K562 (cell line): ENCODE measurements around the gene SELPLG. TPM values are rescaled to one million over a fixed set of nuclear protein-coding genes. Genes with fewer than 3 reads are reported as not detected.
A peak's percentile ranks its signal among the peaks of the same experiment; 100 is the strongest.

Experiments
- CBX5 ChIP-seq: IDR thresholded peaks from 2 replicates; pipeline ENCODE4 v1.6.1; 2014; ENCODE audit warnings: low read depth, borderline replicate concordance
- CEBPG ChIP-seq, 3 experiments: fragments of 200-800 bp in 1 of 3; sonication (Bioruptor generic) in 1 of 3; sonication (generic) in 1 of 3; formaldehyde crosslinking in 1 of 3; IDR thresholded peaks in 2 of 3; conservative IDR thresholded peaks in 1 of 3; 2 replicates each; pipeline versions ENCODE4 v1.6.1 to v1.8.0; 2016 to 2022; ENCODE audit warnings: missing compliant biosample characterization in 2 of 3, missing genetic modification characterization in 2 of 3, mild to moderate bottlenecking in 1 of 3, missing genetic modification reagents in 1 of 3
- EGR1 ChIP-seq: fragments of 450-650 bp; conservative IDR thresholded peaks from 2 replicates; pipeline ENCODE4 v1.6.1; 2017; ENCODE audit warnings: mild to moderate bottlenecking
- FOXA1 ChIP-seq: fragments of 450-650 bp; IDR thresholded peaks from 2 replicates; pipeline ENCODE4 v1.6.1; 2016; ENCODE audit warnings: mild to moderate bottlenecking, borderline replicate concordance
- HLTF ChIP-seq: fragments of 450-650 bp; IDR thresholded peaks from 2 replicates; pipeline ENCODE4 v1.6.1; 2016
- POLR2A ChIP-seq: fragments of 450-650 bp; conservative IDR thresholded peaks from 2 replicates; pipeline ENCODE4 v1.6.1; 2016
- PPARD ChIP-seq: fragments of 250-450 bp; sonication (Bioruptor Pico); IDR thresholded peaks from 2 replicates; pipeline ENCODE4 v1.8.0; 2022; ENCODE audit warnings: inconsistent platforms, mild to moderate bottlenecking, moderate library complexity
- TEAD4 ChIP-seq, 2 experiments: sonication (generic) in 1 of 2; formaldehyde crosslinking in 1 of 2; IDR thresholded peaks; 2 replicates each; pipeline versions ENCODE4 v1.6.1 to v1.8.0; 2012 to 2022; ENCODE audit warnings: borderline replicate concordance in 1 of 2, inconsistent platforms in 1 of 2, low read length in 1 of 2, mild to moderate bottlenecking in 1 of 2, missing genetic modification reagents in 1 of 2
- ZNF778 ChIP-seq: fragments of 450-650 bp; formaldehyde crosslinking; IDR thresholded peaks from 2 replicates; pipeline ENCODE4 v1.4.0; 2020; ENCODE audit warnings: mild to moderate bottlenecking, moderate library complexity
- polyA plus RNA-seq, 8 experiments: library from polyadenylated mRNA; depleted of rRNA in 4 of 8; stranded (reverse) in 5 of 8; unstranded in 3 of 8; fragments of >200 nt; fragmentation: Nextera tagmentation in 2 of 8; fragmentation: Illumina TruSeq in 1 of 8; extraction: Ambion mirVana in 2 of 8; extraction: Trizol in 1 of 8; gene quantifications; 2 replicates each; pipeline versions ENCODE4 v1.2.1 to v1.2.3, GENCODE V29; 2011 to 2014; ENCODE audit warnings: inconsistent platforms in 1 of 8, missing spikeins in 1 of 8
- total RNA-seq, 7 experiments: library from RNA; depleted of rRNA in 6 of 7; stranded (reverse); fragments of >200 nt in 6 of 7; fragmentation: Illumina TruSeq in 2 of 7; extraction: Trizol in 2 of 7; gene quantifications; 2 replicates each; pipeline versions ENCODE4 v1.2.1 to v1.2.3, GENCODE V29; 2011 to 2021; ENCODE audit warnings: low replicate concordance in 1 of 7
- TF ChIP-seq, protein P1 (sequence below): fragments of 450-650 bp; formaldehyde crosslinking; IDR thresholded peaks from 2 replicates; pipeline ENCODE4 v1.4.0; 2020; ENCODE audit warnings: mild to moderate bottlenecking, moderate library complexity
- TF ChIP-seq, protein P2 (sequence below): sonication (generic); formaldehyde crosslinking; IDR thresholded peaks from 2 replicates; pipeline ENCODE4 v1.8.0; 2022; ENCODE audit warnings: missing genetic modification reagents, mild to moderate bottlenecking, borderline replicate concordance

Gene SELPLG
- total and polyA plus RNA-seq, 9 of the 15 experiments (the other 6 are each of a cell fraction or from before 2014, with no cell fraction given) = 0.22 to 10.2 (median 1.7) TPM

DNA sequence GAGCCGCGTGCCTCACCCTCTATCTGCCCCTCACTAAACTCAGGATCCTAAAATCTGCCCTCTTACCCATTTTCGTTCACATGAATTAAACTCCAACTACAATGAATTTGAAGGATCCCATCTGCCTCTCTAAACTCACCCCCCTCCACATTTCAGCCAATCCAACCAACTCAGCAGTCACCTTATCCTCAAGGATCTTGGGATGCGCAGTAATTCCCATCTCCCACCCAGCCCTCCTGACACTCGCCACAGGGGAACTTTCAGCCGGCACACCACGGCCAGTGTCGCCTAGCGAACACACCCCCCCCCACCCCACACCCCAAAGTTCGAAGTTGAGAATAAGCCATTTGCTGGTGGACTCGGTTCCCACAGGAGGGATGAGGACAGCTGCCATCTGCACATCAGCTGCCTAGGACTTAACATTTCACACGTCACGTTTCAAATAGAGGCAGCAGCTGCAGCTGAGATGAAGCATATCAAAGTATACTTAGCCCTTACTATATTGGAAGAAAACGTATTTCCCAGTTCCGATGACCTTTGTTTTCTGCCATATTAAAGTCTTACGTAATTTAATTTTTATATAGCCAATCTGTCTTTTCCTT lies 8.7 kb upstream of the SELPLG start (continued):
- TF ChIP-seq HLTF (no peak), FOXA1 (no peak), CEBPG (CRISPR knock-in tag; IDR thresholded peaks at IDR 0.05) (no peak), CEBPG (tag; conservative IDR thresholded peaks at IDR 0.05 in 1 of 2, IDR thresholded peaks at IDR 0.05 in 1 of 2) (peak in 1 of 2 experiments; percentile 39; a peak in 2 of 4 replicates), TEAD4 (IDR thresholded peaks at IDR 0.05; ENCODE audit: low read length) (peak; percentile 25; the same call in 1 of the 2 replicates), TEAD4 (CRISPR knock-in tag; IDR thresholded peaks at IDR 0.05; ENCODE audit: borderline replicate concordance) (no peak), CBX5 (no peak), EGR1 (no peak), PPARD (CRISPR knock-in tag) (no peak), POLR2A (peak; percentile 69), ZNF778 (CRISPR knock-in tag) (no peak)
- TF ChIP-seq, protein P1, sequence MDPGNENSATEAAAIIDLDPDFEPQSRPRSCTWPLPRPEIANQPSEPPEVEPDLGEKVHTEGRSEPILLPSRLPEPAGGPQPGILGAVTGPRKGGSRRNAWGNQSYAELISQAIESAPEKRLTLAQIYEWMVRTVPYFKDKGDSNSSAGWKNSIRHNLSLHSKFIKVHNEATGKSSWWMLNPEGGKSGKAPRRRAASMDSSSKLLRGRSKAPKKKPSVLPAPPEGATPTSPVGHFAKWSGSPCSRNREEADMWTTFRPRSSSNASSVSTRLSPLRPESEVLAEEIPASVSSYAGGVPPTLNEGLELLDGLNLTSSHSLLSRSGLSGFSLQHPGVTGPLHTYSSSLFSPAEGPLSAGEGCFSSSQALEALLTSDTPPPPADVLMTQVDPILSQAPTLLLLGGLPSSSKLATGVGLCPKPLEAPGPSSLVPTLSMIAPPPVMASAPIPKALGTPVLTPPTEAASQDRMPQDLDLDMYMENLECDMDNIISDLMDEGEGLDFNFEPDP (CRISPR knock-in tag) = no peak
- TF ChIP-seq, protein P2, sequence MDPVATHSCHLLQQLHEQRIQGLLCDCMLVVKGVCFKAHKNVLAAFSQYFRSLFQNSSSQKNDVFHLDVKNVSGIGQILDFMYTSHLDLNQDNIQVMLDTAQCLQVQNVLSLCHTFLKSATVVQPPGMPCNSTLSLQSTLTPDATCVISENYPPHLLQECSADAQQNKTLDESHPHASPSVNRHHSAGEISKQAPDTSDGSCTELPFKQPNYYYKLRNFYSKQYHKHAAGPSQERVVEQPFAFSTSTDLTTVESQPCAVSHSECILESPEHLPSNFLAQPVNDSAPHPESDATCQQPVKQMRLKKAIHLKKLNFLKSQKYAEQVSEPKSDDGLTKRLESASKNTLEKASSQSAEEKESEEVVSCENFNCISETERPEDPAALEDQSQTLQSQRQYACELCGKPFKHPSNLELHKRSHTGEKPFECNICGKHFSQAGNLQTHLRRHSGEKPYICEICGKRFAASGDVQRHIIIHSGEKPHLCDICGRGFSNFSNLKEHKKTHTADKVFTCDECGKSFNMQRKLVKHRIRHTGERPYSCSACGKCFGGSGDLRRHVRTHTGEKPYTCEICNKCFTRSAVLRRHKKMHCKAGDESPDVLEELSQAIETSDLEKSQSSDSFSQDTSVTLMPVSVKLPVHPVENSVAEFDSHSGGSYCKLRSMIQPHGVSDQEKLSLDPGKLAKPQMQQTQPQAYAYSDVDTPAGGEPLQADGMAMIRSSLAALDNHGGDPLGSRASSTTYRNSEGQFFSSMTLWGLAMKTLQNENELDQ (CRISPR knock-in tag) = no peak
